HG02885 (cell line): ENCODE measurements around the gene MRO.

Experiments used
- ATAC-seq: cut with Tn5 transposase; IDR thresholded peaks from one replicate; pipeline ENCODE4 v1.9.1; 2021; ENCODE audit warnings: mild to moderate bottlenecking; ENCODE audit not compliant: unreplicated experiment, poor library complexity

Gene MRO

DNA sequence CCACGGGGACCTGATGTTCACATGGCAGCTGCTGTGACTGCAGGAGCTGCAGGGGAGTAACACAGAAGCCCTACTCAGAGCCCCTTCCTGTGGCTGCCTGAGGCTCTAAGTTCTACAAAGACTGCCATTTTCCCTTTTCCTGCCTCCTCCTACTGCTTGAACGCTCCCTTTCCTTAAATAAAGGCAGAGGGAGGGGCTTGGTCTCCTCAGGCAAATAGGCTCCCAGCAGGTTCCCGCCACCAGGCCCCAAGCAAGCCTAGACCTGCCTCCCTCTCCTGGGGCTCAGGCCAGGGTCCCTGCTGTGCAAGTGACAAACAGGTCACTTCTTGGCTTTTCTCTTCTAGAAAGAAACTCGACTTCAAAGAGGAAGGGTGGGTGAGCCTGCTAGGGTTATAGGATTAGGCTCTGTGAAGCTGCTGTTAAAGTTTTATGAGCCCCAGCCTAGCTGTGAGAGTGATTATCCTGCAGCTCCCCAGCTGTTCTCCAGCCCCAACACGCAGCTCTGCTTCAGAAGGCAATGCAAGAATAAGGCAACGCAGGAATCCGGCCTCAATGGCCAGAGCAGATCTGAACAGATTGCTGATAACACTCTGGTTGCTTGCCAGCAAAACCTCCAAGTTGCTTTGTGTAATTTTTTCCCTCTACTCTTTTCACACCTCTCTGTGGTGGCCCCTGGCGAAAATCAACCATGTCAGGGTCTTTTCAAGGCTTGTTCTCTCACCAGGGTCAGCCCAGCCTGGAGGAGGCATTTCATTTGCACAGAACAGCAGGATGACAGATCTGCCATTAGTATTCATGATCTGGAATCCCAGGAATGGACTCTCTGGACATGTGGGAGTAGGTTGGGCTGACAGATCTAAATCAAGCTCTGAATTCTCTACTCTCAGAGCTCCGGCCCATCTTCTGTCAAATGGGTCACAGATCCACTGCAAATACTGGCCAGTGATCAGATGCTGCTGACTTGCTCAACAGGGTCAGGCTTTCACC is 71.3 kb downstream of the MRO start:
- no peak for ATAC-seq

DNA sequence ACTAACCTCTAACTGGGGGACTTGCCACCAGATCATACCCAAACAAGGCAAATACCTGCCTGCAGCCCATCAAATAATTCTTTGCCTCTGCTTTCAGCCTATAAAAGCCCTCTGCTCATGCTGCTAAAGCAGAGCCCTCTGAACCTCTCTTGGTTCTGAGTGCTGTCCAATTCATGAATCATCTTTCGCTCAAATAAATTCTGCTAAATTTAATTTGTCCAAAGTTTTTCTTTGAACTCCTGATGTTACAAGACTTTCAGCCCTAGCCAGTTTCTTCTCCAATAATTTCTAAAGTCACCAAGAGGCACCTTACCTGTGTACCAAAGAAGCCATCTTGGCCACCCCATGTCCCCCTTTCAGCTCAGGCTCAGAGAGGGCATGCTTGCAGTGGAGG is 72.0 kb downstream of the MRO start:
- ATAC-seq = no peak

DNA sequence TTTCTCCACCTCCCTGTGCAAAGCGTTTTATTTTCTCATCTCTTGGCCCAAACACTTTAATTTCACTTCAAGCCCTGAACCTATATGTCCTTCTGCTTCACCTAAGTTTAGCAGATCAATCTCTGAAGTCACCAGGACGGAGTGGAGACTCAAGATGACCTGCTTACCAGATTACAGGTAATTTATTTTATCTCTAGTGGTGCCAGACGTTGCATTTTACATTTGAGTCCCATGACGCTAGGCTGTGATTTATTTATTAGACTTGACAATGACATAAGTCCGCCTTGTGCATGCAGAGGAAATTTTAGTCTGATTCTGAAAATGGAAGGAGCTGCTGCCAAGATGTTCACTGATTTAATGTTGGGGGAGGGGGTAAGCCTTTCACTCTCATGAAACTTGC is 73.9 kb downstream of the MRO start:
- no peak for ATAC-seq
